SK-N-SH treated with all-trans-retinoic acid at 6 μM for 48 hours (cell line): Measurements from ENCODE around the gene HEMK1.

ENCODE experiments used
- ATAC-seq: fragments of 200-7000 bp; cut with Tn5 transposase; 3 replicates; pipeline ENCODE4 v1.9.1; 2020; ENCODE audit warnings: mild to moderate bottlenecking, moderate library complexity
- BACH2 ChIP-seq: fragments of 250-450 bp; sonication (Bioruptor Pico); IDR thresholded peaks from 2 replicates; pipeline ENCODE4 v1.9.0; 2021; ENCODE audit warnings: mild to moderate bottlenecking, borderline replicate concordance
- CSDC2 ChIP-seq: fragments of 250-450 bp; sonication (Bioruptor Pico); IDR thresholded peaks from 2 replicates; pipeline ENCODE4 v1.5.0; 2020; ENCODE audit warnings: mild to moderate bottlenecking, moderate library complexity
- ESRRG ChIP-seq: fragments of 250-450 bp; sonication (Bioruptor Pico); IDR thresholded peaks from 2 replicates; pipeline ENCODE4 v1.6.1; 2021; ENCODE audit warnings: mild to moderate bottlenecking
- ISL1 ChIP-seq: fragments of 250-450 bp; sonication (Bioruptor Pico); IDR thresholded peaks from 2 replicates; pipeline ENCODE4 v2.1.2; 2022; ENCODE audit warnings: mild to moderate bottlenecking, moderate library complexity
- OSR1 ChIP-seq: fragments of 250-450 bp; sonication (Bioruptor Pico); IDR thresholded peaks from 2 replicates; pipeline ENCODE4 v1.8.0; 2022; ENCODE audit warnings: moderate library complexity, mild to moderate bottlenecking, inconsistent platforms
- POU6F1 ChIP-seq: fragments of 250-450 bp; sonication (Bioruptor Pico); IDR thresholded peaks from 2 replicates; pipeline ENCODE4 v1.8.0; 2021; ENCODE audit warnings: low read depth, mild to moderate bottlenecking, moderate library complexity, borderline replicate concordance
- PPARA ChIP-seq: fragments of 250-450 bp; sonication (Bioruptor Pico); IDR thresholded peaks from 2 replicates; pipeline ENCODE4 v1.5.0; 2020; ENCODE audit warnings: mild to moderate bottlenecking, borderline replicate concordance
- RARB ChIP-seq: fragments of 250-450 bp; sonication (Bioruptor Pico); IDR thresholded peaks from 2 replicates; pipeline ENCODE4 v1.8.0; 2021; ENCODE audit warnings: mild to moderate bottlenecking, moderate library complexity
- SNAI2 ChIP-seq: fragments of 250-450 bp; sonication (Bioruptor Pico); IDR thresholded peaks from 2 replicates; pipeline ENCODE4 v1.5.0; 2020; ENCODE audit warnings: mild to moderate bottlenecking, moderate library complexity
- TCF4 ChIP-seq: fragments of 250-450 bp; sonication (Bioruptor Pico); IDR thresholded peaks from 2 replicates; pipeline ENCODE4 v1.8.0; 2021; ENCODE audit warnings: mild to moderate bottlenecking, moderate library complexity, borderline replicate concordance
- TOX ChIP-seq: fragments of 250-450 bp; sonication (Bioruptor Pico); IDR thresholded peaks from 2 replicates; pipeline ENCODE4 v1.8.0; 2021; ENCODE audit warnings: mild to moderate bottlenecking, moderate library complexity, borderline replicate concordance
- ZC3H10 ChIP-seq: fragments of 250-450 bp; sonication (Bioruptor Pico); IDR thresholded peaks from 2 replicates; pipeline ENCODE4 v1.5.1; 2021; ENCODE audit warnings: mild to moderate bottlenecking, moderate library complexity
- ZFP3 ChIP-seq: fragments of 250-450 bp; sonication (Bioruptor Pico); IDR thresholded peaks from 2 replicates; pipeline ENCODE4 v1.5.0; 2020; ENCODE audit warnings: mild to moderate bottlenecking, moderate library complexity
- ZFP30 ChIP-seq: fragments of 450-650 bp; formaldehyde crosslinking; IDR thresholded peaks from 2 replicates; pipeline ENCODE4 v1.5.0; 2022; ENCODE audit warnings: mild to moderate bottlenecking, moderate library complexity
- ZNF565 ChIP-seq: fragments of 450-650 bp; formaldehyde crosslinking; conservative IDR thresholded peaks from 2 replicates; pipeline ENCODE4 v1.5.0; 2020; ENCODE audit warnings: low read depth, mild to moderate bottlenecking, moderate library complexity
- ZNF8 ChIP-seq: fragments of 450-650 bp; formaldehyde crosslinking; IDR thresholded peaks from 2 replicates; pipeline ENCODE4 v1.5.0; 2020; ENCODE audit warnings: mild to moderate bottlenecking, moderate library complexity
- TF ChIP-seq, protein P1 (sequence below): fragments of 250-450 bp; sonication (Bioruptor Pico); IDR thresholded peaks from 2 replicates; pipeline ENCODE4 v1.5.0; 2020; ENCODE audit warnings: mild to moderate bottlenecking, moderate library complexity
- TF ChIP-seq, protein P2 (sequence below): fragments of 250-450 bp; sonication (Bioruptor Pico); IDR thresholded peaks from 2 replicates; pipeline ENCODE4 v1.5.1; 2021; ENCODE audit warnings: mild to moderate bottlenecking, moderate library complexity
- TF ChIP-seq, protein P3 (sequence below): fragments of 250-450 bp; sonication (Bioruptor Pico); IDR thresholded peaks from 2 replicates; pipeline ENCODE4 v1.5.1; 2020; ENCODE audit warnings: low read depth, mild to moderate bottlenecking, moderate library complexity
- TF ChIP-seq, protein P4 (sequence below): fragments of 250-450 bp; sonication (Bioruptor Pico); IDR thresholded peaks from 2 replicates; pipeline ENCODE4 v1.8.0; 2020; ENCODE audit warnings: mild to moderate bottlenecking, moderate library complexity, borderline replicate concordance

HEMK1 gene, protein sequence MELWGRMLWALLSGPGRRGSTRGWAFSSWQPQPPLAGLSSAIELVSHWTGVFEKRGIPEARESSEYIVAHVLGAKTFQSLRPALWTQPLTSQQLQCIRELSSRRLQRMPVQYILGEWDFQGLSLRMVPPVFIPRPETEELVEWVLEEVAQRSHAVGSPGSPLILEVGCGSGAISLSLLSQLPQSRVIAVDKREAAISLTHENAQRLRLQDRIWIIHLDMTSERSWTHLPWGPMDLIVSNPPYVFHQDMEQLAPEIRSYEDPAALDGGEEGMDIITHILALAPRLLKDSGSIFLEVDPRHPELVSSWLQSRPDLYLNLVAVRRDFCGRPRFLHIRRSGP

DNA sequence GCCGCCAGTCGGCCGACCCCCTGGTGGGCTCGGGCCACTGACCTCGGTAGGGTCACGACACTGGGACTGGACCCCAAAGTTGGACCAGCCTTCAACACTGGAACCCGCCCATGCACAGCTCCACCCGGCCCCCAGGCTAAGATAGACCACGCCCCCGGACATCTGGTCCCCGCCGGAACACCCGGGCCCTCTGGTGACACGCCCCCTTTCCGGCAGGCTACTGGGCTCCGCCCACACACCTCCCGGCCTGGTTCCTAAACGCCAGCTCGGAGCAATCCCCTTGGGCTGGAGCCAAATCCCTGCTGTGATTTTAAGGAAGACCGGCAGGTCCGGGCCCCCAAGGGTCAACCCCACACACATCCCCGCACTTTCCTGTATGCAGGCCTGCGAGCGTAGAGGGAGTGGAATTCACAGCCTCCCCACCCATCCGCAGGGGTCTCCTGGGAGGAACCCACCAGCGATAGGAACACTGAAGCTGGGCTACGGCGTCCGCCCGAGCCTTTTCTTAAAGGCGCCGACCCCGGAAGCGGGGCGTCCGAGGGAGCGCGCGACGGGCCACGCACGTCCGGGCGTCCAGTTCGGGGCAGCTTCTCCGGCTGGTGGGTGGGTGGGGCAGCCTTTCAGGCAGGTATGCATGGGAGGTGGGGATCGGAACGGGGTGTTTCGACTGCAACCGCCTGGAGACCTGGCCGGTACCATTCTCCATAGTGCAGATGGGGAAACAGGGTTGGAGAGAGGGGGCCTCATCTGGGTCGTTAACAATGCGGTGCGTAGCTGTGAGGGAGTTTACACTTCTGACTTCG, at the start of gene HEMK1:
Gene HEMK1 (plus strand): TSS at position 576 of the 803 bp plus-strand sequence. CDS start 1,583 bp downstream, outside the sequence.
- ATAC-seq = peak; percentile 83
- peak; percentile 61; the same call in 1 of the 2 replicates for TF ChIP-seq TCF4 (CRISPR knock-in tag)
- TF ChIP-seq SNAI2 = no peak
- TF ChIP-seq, protein P1, sequence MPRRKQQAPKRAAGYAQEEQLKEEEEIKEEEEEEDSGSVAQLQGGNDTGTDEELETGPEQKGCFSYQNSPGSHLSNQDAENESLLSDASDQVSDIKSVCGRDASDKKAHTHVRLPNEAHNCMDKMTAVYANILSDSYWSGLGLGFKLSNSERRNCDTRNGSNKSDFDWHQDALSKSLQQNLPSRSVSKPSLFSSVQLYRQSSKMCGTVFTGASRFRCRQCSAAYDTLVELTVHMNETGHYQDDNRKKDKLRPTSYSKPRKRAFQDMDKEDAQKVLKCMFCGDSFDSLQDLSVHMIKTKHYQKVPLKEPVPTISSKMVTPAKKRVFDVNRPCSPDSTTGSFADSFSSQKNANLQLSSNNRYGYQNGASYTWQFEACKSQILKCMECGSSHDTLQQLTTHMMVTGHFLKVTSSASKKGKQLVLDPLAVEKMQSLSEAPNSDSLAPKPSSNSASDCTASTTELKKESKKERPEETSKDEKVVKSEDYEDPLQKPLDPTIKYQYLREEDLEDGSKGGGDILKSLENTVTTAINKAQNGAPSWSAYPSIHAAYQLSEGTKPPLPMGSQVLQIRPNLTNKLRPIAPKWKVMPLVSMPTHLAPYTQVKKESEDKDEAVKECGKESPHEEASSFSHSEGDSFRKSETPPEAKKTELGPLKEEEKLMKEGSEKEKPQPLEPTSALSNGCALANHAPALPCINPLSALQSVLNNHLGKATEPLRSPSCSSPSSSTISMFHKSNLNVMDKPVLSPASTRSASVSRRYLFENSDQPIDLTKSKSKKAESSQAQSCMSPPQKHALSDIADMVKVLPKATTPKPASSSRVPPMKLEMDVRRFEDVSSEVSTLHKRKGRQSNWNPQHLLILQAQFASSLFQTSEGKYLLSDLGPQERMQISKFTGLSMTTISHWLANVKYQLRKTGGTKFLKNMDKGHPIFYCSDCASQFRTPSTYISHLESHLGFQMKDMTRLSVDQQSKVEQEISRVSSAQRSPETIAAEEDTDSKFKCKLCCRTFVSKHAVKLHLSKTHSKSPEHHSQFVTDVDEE (CRISPR knock-in tag) = peak; percentile 37; the same call in 1 of the 2 replicates
- no peak for TF ChIP-seq ZNF565
- TF ChIP-seq, all 23 proteins: peak for 2

DNA sequence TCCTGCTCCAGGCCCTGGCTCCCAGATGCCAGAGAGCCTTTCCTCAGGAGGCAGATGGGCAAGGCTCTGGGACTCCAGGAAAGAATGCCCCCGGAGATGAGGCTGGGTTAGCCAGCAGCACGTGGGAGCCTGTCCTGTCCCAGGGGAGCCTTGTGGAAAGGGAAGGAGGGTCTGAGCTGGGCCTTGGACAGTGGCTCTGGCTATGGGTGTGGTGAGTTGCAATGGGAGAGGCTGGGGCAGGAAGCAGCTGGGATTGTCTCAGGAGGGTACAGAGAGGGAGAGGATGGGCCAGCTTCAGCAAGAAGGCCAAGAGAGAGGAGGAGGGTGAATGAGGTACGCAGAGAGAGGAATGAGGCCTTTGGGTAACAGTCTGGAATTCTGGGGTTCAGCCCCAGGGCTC, 48.5 kb upstream of the HEMK1 start:
- no peak for TF ChIP-seq ZFP3
- TF ChIP-seq ZC3H10 (CRISPR knock-in tag) = no peak
- TF ChIP-seq ZFP30 = no peak
- no peak for TF ChIP-seq ZNF565
- no peak for TF ChIP-seq TOX (CRISPR knock-in tag)
- TF ChIP-seq, protein P1 (CRISPR knock-in tag) = no peak
- no peak for TF ChIP-seq RARB (CRISPR knock-in tag)
- TF ChIP-seq BACH2 (CRISPR knock-in tag) = no peak
- TF ChIP-seq, protein P2, sequence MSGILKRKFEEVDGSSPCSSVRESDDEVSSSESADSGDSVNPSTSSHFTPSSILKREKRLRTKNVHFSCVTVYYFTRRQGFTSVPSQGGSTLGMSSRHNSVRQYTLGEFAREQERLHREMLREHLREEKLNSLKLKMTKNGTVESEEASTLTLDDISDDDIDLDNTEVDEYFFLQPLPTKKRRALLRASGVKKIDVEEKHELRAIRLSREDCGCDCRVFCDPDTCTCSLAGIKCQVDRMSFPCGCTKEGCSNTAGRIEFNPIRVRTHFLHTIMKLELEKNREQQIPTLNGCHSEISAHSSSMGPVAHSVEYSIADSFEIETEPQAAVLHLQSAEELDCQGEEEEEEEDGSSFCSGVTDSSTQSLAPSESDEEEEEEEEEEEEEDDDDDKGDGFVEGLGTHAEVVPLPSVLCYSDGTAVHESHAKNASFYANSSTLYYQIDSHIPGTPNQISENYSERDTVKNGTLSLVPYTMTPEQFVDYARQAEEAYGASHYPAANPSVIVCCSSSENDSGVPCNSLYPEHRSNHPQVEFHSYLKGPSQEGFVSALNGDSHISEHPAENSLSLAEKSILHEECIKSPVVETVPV = no peak
- no peak for ATAC-seq

DNA sequence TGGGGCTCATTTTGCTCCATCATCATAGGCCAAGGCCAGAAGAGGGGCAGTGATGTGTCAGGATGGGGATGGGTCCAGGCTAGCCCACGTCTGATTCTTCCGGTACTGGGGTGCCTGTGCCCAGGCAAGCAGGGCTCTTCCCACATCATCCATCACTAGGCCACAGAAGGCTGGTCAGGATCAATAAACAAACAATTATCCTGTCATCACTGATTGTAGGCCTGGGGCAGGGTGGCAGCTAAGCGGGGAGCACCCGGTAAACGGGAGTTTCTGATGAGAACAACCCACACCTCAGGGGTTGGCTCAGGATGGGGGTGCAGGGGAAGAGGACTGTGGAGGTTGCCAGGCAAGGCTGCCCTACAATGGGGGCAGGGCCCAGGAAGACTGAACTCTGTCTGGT, 47.8 kb upstream of the HEMK1 start:
- no peak for ATAC-seq
- TF ChIP-seq, protein P3, sequence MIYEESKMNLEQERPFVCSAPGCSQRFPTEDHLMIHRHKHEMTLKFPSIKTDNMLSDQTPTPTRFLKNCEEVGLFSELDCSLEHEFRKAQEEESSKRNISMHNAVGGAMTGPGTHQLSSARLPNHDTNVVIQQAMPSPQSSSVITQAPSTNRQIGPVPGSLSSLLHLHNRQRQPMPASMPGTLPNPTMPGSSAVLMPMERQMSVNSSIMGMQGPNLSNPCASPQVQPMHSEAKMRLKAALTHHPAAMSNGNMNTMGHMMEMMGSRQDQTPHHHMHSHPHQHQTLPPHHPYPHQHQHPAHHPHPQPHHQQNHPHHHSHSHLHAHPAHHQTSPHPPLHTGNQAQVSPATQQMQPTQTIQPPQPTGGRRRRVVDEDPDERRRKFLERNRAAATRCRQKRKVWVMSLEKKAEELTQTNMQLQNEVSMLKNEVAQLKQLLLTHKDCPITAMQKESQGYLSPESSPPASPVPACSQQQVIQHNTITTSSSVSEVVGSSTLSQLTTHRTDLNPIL (CRISPR knock-in tag) = no peak
- no peak for TF ChIP-seq POU6F1
- TF ChIP-seq TOX (CRISPR knock-in tag) = no peak
- no peak for TF ChIP-seq ESRRG
- no peak for TF ChIP-seq ZFP3
- TF ChIP-seq ZNF8 (CRISPR knock-in tag) = no peak
- TF ChIP-seq TCF4 (CRISPR knock-in tag) = no peak
- TF ChIP-seq CSDC2 (CRISPR knock-in tag) = no peak
- TF ChIP-seq, protein P4, sequence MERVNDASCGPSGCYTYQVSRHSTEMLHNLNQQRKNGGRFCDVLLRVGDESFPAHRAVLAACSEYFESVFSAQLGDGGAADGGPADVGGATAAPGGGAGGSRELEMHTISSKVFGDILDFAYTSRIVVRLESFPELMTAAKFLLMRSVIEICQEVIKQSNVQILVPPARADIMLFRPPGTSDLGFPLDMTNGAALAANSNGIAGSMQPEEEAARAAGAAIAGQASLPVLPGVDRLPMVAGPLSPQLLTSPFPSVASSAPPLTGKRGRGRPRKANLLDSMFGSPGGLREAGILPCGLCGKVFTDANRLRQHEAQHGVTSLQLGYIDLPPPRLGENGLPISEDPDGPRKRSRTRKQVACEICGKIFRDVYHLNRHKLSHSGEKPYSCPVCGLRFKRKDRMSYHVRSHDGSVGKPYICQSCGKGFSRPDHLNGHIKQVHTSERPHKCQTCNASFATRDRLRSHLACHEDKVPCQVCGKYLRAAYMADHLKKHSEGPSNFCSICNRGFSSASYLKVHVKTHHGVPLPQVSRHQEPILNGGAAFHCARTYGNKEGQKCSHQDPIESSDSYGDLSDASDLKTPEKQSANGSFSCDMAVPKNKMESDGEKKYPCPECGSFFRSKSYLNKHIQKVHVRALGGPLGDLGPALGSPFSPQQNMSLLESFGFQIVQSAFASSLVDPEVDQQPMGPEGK (CRISPR knock-in tag) = no peak
- no peak for TF ChIP-seq OSR1
- no peak for TF ChIP-seq BACH2 (CRISPR knock-in tag)
- TF ChIP-seq ISL1 (CRISPR knock-in tag) = no peak
- TF ChIP-seq ZNF565 = no peak
- TF ChIP-seq, protein P1 (CRISPR knock-in tag) = no peak
- TF ChIP-seq PPARA (CRISPR knock-in tag) = no peak
